Measurements from ENCODE around the gene C1QTNF6. TPM values are rescaled to one million over a fixed set of nuclear protein-coding genes. Genes with fewer than 3 reads are reported as not detected.
A peak's percentile ranks its signal among the peaks of the same experiment; 100 is the strongest.

C1QTNF6 gene
- total RNA-seq, 2 donors from 2014 or later, result 1.8 to 2.9 TPM

GRCh38 chr22:37198258-37199102 is 10.4 kb upstream of the C1QTNF6 start:
- intact Hi-C loops (cut with DNase I), result loop anchor here in 1 of 2 donors (1.0 kb wide), 2 partner anchors 32 to 120 kb away; no protein-coding TSS in a partner anchor
- DNase-seq (peak; percentile 88), ATAC-seq (peak; percentile 68 to 73)

- DNase-seq, result peak; percentile 69
- ATAC-seq, result peak in 1 of 2 donors; percentile 23
Observed at GRCh38 chr22:37197451-37198257, 9.6 kb upstream of the C1QTNF6 start.

GRCh38 chr22:37196539-37197450 is 8.7 kb upstream of the C1QTNF6 start:
- ATAC-seq (peak; percentile 62 to 71), DNase-seq (peak; percentile 88)
- intact Hi-C loops (cut with DNase I), result no loop called here

More at GRCh38 chr22:37197451-37198257, 9.6 kb upstream of the C1QTNF6 start:
- intact Hi-C loops (cut with DNase I), result loop anchor here in 1 of 2 donors (1.0 kb wide), 1 partner anchor 31 kb away; no protein-coding TSS in a partner anchor

GRCh38 chr22:37195921-37196320 is 7.9 kb upstream of the C1QTNF6 start:
- DNase-seq (peak; percentile 37), ATAC-seq (peak in 1 of 2 donors; percentile 2)
- intact Hi-C loops (cut with DNase I), result no loop called here

GRCh38 chr22:37194750-37195149 is 6.7 kb upstream of the C1QTNF6 start:
- intact Hi-C loops (cut with DNase I), result no loop called here
- no peak for ATAC-seq
- DNase-seq, result no peak

GRCh38 chr22:37193629-37194191 is 5.7 kb upstream of the C1QTNF6 start:
- intact Hi-C loops (cut with DNase I), result no loop called here
- DNase-seq, result peak; percentile 20
- ATAC-seq, result no peak

GRCh38 chr22:37192741-37193140 is 4.7 kb upstream of the C1QTNF6 start:
- ATAC-seq (no peak), DNase-seq (no peak)
- intact Hi-C loops (cut with DNase I), result no loop called here

- DNase-seq, result no peak
- no peak for ATAC-seq
- intact Hi-C loops (cut with DNase I), result no loop called here
Observed at GRCh38 chr22:37192204-37192603, 4.2 kb upstream of the C1QTNF6 start.

- DNase-seq (no peak), ATAC-seq (no peak)
- intact Hi-C loops (cut with DNase I), result no loop called here
Observed at GRCh38 chr22:37190262-37190780, 2.3 kb upstream of the C1QTNF6 start.

- intact Hi-C loops (cut with DNase I), result no loop called here
- ATAC-seq (peak; percentile 14 to 23), DNase-seq (peak; percentile 13)
Observed at GRCh38 chr22:37188901-37189466, 937 bp upstream of the C1QTNF6 start.

GRCh38 chr22:37187552-37187890 is 526 bp downstream of the C1QTNF6 start:
- ATAC-seq, result peak; percentile 48 to 59
- peak; percentile 30 for DNase-seq
- intact Hi-C loops (cut with DNase I), result no loop called here

- DNase-seq (peak; percentile 34), ATAC-seq (no peak)
- intact Hi-C loops (cut with DNase I), result no loop called here
Observed at GRCh38 chr22:37186997-37187522, 987 bp downstream of the C1QTNF6 start.

- ATAC-seq (peak; percentile 19 to 32), DNase-seq (peak; percentile 14)
- intact Hi-C loops (cut with DNase I), result no loop called here
Observed at GRCh38 chr22:37186228-37186996, 1.6 kb downstream of the C1QTNF6 start.

- DNase-seq (peak; percentile 9), ATAC-seq (no peak)
- intact Hi-C loops (cut with DNase I), result no loop called here
Observed at GRCh38 chr22:37185646-37186227, 2.3 kb downstream of the C1QTNF6 start.

GRCh38 chr22:37184816-37185541 is 3.1 kb downstream of the C1QTNF6 start:
- ATAC-seq (no peak), DNase-seq (peak; percentile 14)
- intact Hi-C loops (cut with DNase I), result no loop called here

- intact Hi-C loops (cut with DNase I), result no loop called here
- ATAC-seq, result no peak
- peak; percentile 12 for DNase-seq
Observed at GRCh38 chr22:37184380-37184755, 3.7 kb downstream of the C1QTNF6 start.
